GM13977 (cell line): ENCODE data around the gene GPM6B.

Source experiments
- DNase-seq: peaks from one replicate; pipeline ENCODE4 v3.0.0; 2012; ENCODE audit warnings: low spot score
- CTCF ChIP-seq: IDR thresholded peaks from 2 replicates; pipeline ENCODE4 v1.5.1; 2012; ENCODE audit warnings: mild to moderate bottlenecking, control low read depth; ENCODE audit not compliant: insufficient read depth; ENCODE audit errors: extremely low read depth, missing control alignments
- in situ Hi-C: fragments of 300-500 bp; cut with MboI; formaldehyde crosslinking; loops from one replicate; pipeline ENCODE4 v1.12.0; 2022; ENCODE audit warnings: low sequenced_read_pairs, low pct_unique_long_range_greater_than_20kb, mixed read lengths, inconsistent platforms; ENCODE audit not compliant: unreplicated experiment

GPM6B gene

GRCh38 chrX:13764281-13764680 is 52.6 kb downstream of the GPM6B start:
- in situ Hi-C loops, result loop anchor here (25.0 kb wide), 1 partner anchor 273 kb away; the partner anchor contains the start of gene GEMIN8
- no peak for TF ChIP-seq CTCF
- DNase-seq, result no peak

GRCh38 chrX:13763489-13763888 is 53.4 kb downstream of the GPM6B start:
- no peak for TF ChIP-seq CTCF
- in situ Hi-C loops, result loop anchor here (25.0 kb wide), 1 partner anchor 274 kb away; the partner anchor contains the start of gene GEMIN8
- DNase-seq, result no peak

- in situ Hi-C loops, result loop anchor here (25.0 kb wide), 1 partner anchor 275 kb away; the partner anchor contains the start of gene GEMIN8
- no peak for TF ChIP-seq CTCF
- DNase-seq, result peak; percentile 30
Observed at GRCh38 chrX:13761606-13762414, 55.1 kb downstream of the GPM6B start.

GRCh38 chrX:13760426-13760825 is 56.5 kb downstream of the GPM6B start:
- in situ Hi-C loops, result loop anchor here (25.0 kb wide), 1 partner anchor 277 kb away; the partner anchor contains the start of gene GEMIN8
- TF ChIP-seq CTCF, result no peak
- DNase-seq, result no peak

GRCh38 chrX:13759152-13759718 is 57.7 kb downstream of the GPM6B start:
- TF ChIP-seq CTCF, result no peak
- in situ Hi-C loops, result loop anchor here (25.0 kb wide), 1 partner anchor 278 kb away; the partner anchor contains the start of gene GEMIN8
- peak; percentile 44 for DNase-seq

GRCh38 chrX:13756381-13756780 is 60.5 kb downstream of the GPM6B start:
- in situ Hi-C loops, result loop anchor here (25.0 kb wide), 1 partner anchor 281 kb away; the partner anchor contains the start of gene GEMIN8
- no peak for DNase-seq
- no peak for TF ChIP-seq CTCF
